ENCODE measurements around the gene GRB10. TPM values are rescaled to one million over a fixed set of nuclear protein-coding genes. Genes with fewer than 3 reads are reported as not detected.

Gene GRB10
- polyA plus RNA-seq, 3 donors, result 1.3 to 3.1 (median 1.5) TPM

GRCh38 chr7:50728184-50728583 is 54.5 kb downstream of the GRB10 start:
- Histone ChIP-seq H3K27ac (ENCODE audit: low read depth in 1 of 2, low read length in 2 of 2) (no peak overlapping the region), H3K4me1 (ENCODE audit: control insufficient read depth in 1 of 2, insufficient read depth in 2 of 2, low read length in 2 of 2) (peaks cover 3 to 15% of the 10 kb centered on the region in 2 donors), H3K79me2 (ENCODE audit: insufficient read depth, low read length) (peaks cover 2% of the 10 kb centered on the region), H3K4me2 (replicated peaks; ENCODE audit: extremely low read depth, low read length, poor library complexity, severe bottlenecking) (no peak overlapping the region), H3K9ac (ENCODE audit: insufficient read depth, low read length, poor library complexity, severe bottlenecking) (no peak overlapping the region), H3K27me3 (ENCODE audit: control insufficient read depth in 2 of 2, insufficient read depth in 2 of 2, low read length in 2 of 2) (no peaks in the 10 kb centered on the region), H3K36me3 (replicated peaks in 1 of 2; ENCODE audit: control insufficient read depth in 1 of 2, insufficient read depth in 2 of 2, low read length in 2 of 2) (no peaks in the 10 kb centered on the region), H2AFZ (ENCODE audit: insufficient read depth, low read depth, low read length, poor library complexity, severe bottlenecking) (no peak overlapping the region), H4K20me1 (ENCODE audit: insufficient read depth, low read length) (no peaks in the 10 kb centered on the region), H3K9me3 (replicated peaks in 1 of 2; ENCODE audit: control insufficient read depth in 1 of 2, insufficient read depth in 1 of 2, low read length in 2 of 2) (peaks cover 0 to 3% of the 10 kb centered on the region in 2 donors), H3K4me3 (replicated peaks in 1 of 3; ENCODE audit: low read depth in 2 of 3, low read length in 3 of 3) (no peak overlapping the region)
- intact Hi-C loops (cut with micrococcal nuclease), result no loop called here
- H3K4me1 Mint-ChIP-seq, result peaks cover 22% of the 10 kb centered on the region
- no peak for DNase-seq
- peaks cover 3 to 5% (median 4%) of the 10 kb centered on the region in 7 donors for H3K9me3 Mint-ChIP-seq
- H3K27ac Mint-ChIP-seq, result no peak overlapping the region
- peaks cover 2 to 4% of the 10 kb centered on the region in 2 donors for H3K36me3 Mint-ChIP-seq
- H3K27me3 Mint-ChIP-seq (ENCODE audit: low read depth in 3 of 3), result no peaks in the 10 kb centered on the region
- H3K4me3 Mint-ChIP-seq, result no peak overlapping the region
- WGBS (ENCODE audit: insufficient coverage), result 94% methylated on average over 2 of the region's 2 CpGs
- TF ChIP-seq, protein P1, sequence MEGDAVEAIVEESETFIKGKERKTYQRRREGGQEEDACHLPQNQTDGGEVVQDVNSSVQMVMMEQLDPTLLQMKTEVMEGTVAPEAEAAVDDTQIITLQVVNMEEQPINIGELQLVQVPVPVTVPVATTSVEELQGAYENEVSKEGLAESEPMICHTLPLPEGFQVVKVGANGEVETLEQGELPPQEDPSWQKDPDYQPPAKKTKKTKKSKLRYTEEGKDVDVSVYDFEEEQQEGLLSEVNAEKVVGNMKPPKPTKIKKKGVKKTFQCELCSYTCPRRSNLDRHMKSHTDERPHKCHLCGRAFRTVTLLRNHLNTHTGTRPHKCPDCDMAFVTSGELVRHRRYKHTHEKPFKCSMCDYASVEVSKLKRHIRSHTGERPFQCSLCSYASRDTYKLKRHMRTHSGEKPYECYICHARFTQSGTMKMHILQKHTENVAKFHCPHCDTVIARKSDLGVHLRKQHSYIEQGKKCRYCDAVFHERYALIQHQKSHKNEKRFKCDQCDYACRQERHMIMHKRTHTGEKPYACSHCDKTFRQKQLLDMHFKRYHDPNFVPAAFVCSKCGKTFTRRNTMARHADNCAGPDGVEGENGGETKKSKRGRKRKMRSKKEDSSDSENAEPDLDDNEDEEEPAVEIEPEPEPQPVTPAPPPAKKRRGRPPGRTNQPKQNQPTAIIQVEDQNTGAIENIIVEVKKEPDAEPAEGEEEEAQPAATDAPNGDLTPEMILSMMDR (IDR thresholded peaks at IDR 0.05), result no peak

DNA sequence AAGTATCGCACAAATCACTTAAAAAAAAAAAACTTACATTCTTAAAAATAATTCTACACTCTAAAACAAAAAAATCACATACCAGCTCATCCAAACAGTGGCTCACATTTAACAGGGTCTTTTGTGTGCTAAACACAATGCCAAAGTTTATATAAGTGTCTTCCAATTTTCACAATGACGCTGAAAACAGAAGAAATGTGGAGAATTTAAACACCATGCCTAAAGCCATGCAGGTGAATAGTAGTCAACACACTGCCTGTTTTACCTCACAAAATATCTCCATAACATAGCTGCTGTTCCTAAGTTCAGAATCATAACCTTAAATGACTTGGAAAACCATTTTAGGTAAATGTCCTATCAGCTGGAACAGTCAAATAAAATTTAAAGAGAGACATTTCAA is 55.0 kb downstream of the GRB10 start:
- no CpG with 5 or more reads among the region's 2 CpGs for WGBS (ENCODE audit: insufficient coverage)
- Histone ChIP-seq H3K4me2 (replicated peaks; ENCODE audit: extremely low read depth, low read length, poor library complexity, severe bottlenecking) (no peak overlapping the region), H3K79me2 (ENCODE audit: insufficient read depth, low read length) (no peaks in the 10 kb centered on the region), H4K20me1 (ENCODE audit: insufficient read depth, low read length) (no peaks in the 10 kb centered on the region), H3K4me3 (replicated peaks in 1 of 3; ENCODE audit: low read depth in 2 of 3, low read length in 3 of 3) (no peak overlapping the region), H3K9ac (ENCODE audit: insufficient read depth, low read length, poor library complexity, severe bottlenecking) (no peak overlapping the region), H3K4me1 (ENCODE audit: control insufficient read depth in 1 of 2, insufficient read depth in 2 of 2, low read length in 2 of 2) (peaks cover 6 to 19% of the 10 kb centered on the region in 2 donors), H3K27me3 (ENCODE audit: control insufficient read depth in 2 of 2, insufficient read depth in 2 of 2, low read length in 2 of 2) (no peaks in the 10 kb centered on the region), H3K9me3 (replicated peaks in 1 of 2; ENCODE audit: control insufficient read depth in 1 of 2, insufficient read depth in 1 of 2, low read length in 2 of 2) (peaks cover 0 to 3% of the 10 kb centered on the region in 2 donors), H3K36me3 (replicated peaks in 1 of 2; ENCODE audit: control insufficient read depth in 1 of 2, insufficient read depth in 2 of 2, low read length in 2 of 2) (no peaks in the 10 kb centered on the region), H2AFZ (ENCODE audit: insufficient read depth, low read depth, low read length, poor library complexity, severe bottlenecking) (no peak overlapping the region), H3K27ac (ENCODE audit: low read depth in 1 of 2, low read length in 2 of 2) (no peak overlapping the region)
- no peak for DNase-seq
- Mint-ChIP-seq H3K9me3 (peaks cover 3 to 5% (median 4%) of the 10 kb centered on the region in 7 donors), H3K4me3 (no peak overlapping the region), H3K27ac (no peak overlapping the region), H3K4me1 (peaks cover 25% of the 10 kb centered on the region), H3K27me3 (ENCODE audit: low read depth in 3 of 3) (no peaks in the 10 kb centered on the region), H3K36me3 (peaks cover 2 to 4% of the 10 kb centered on the region in 2 donors)
- TF ChIP-seq, protein P1 (IDR thresholded peaks at IDR 0.05), result no peak
- intact Hi-C loops (cut with micrococcal nuclease), result no loop called here

Data from CD14-positive monocyte (primary cell).